H9 (cell line): ENCODE results near the gene LDB3. TPM values are rescaled to one million over a fixed set of nuclear protein-coding genes. Genes with fewer than 3 reads are reported as not detected.

Source experiments
- DNase-seq: peaks from one replicate; pipeline ENCODE4 v3.0.0-alpha.2; 2017
- H2AFZ ChIP-seq: one replicate; pipeline ENCODE4 v1.6.1; 2013; ENCODE audit warnings: mild to moderate bottlenecking, low read length, control low read depth, moderate library complexity
- H2AK5ac ChIP-seq: 2 replicates; pipeline ENCODE4 v1.6.1; 2013; ENCODE audit warnings: low read length, control low read depth, mixed read lengths; ENCODE audit not compliant: insufficient read length
- H2BK120ac ChIP-seq: one replicate; pipeline ENCODE4 v1.6.1; 2013; ENCODE audit warnings: low read depth, mild to moderate bottlenecking, low read length, control low read depth, inconsistent platforms; ENCODE audit not compliant: poor library complexity, severe bottlenecking
- H2BK12ac ChIP-seq: 2 replicates; pipeline ENCODE4 v1.6.1; 2013; ENCODE audit warnings: low read length, control low read depth, mixed read lengths, low read depth; ENCODE audit not compliant: insufficient read length
- H2BK15ac ChIP-seq: 2 replicates; pipeline ENCODE4 v1.6.1; 2013; ENCODE audit warnings: low read depth, low read length, control low read depth
- H2BK20ac ChIP-seq: one replicate; pipeline ENCODE4 v1.6.1; 2013; ENCODE audit warnings: low read depth, mild to moderate bottlenecking, low read length, control low read depth, inconsistent platforms; ENCODE audit not compliant: poor library complexity, severe bottlenecking
- H2BK5ac ChIP-seq: 2 replicates; pipeline ENCODE4 v1.6.1; 2013; ENCODE audit warnings: low read length, control low read depth, mixed read lengths; ENCODE audit not compliant: insufficient read length
- H3K14ac ChIP-seq: 2 replicates; pipeline ENCODE4 v1.6.1; 2013; ENCODE audit warnings: low read length, control low read depth; ENCODE audit not compliant: insufficient read depth
- H3K18ac ChIP-seq: 2 replicates; pipeline ENCODE4 v1.6.1; 2013; ENCODE audit warnings: low read depth, mild to moderate bottlenecking, mixed read lengths, low read length, control low read depth; ENCODE audit not compliant: insufficient read length
- H3K23ac ChIP-seq: 2 replicates; pipeline ENCODE4 v1.6.1; 2013; ENCODE audit warnings: low read length, control low read depth, mixed read lengths, low read depth; ENCODE audit not compliant: insufficient read length
- H3K23me2 ChIP-seq: 2 replicates; pipeline ENCODE4 v1.6.1; 2013; ENCODE audit warnings: low read depth, mild to moderate bottlenecking, mixed read lengths, low read length, control low read depth; ENCODE audit not compliant: insufficient read length, poor library complexity, severe bottlenecking
- H3K27ac ChIP-seq: 2 replicates; pipeline ENCODE4 v1.5.1; 2013; ENCODE audit warnings: low read length, control low read depth, mixed read lengths, low read depth; ENCODE audit not compliant: insufficient read length
- H3K27me3 ChIP-seq: 2 replicates; pipeline ENCODE4 v1.6.1; 2013; ENCODE audit warnings: low read length, control low read depth, inconsistent platforms; ENCODE audit not compliant: insufficient read depth
- H3K4ac ChIP-seq: 2 replicates; pipeline ENCODE4 v1.6.1; 2013; ENCODE audit warnings: low read depth, mild to moderate bottlenecking, control low read depth, inconsistent platforms, low read length, moderate library complexity
- H3K4me1 ChIP-seq: 2 replicates; pipeline ENCODE4 v1.6.1; 2013; ENCODE audit warnings: low read length, control low read depth, inconsistent platforms; ENCODE audit not compliant: insufficient read depth
- H3K4me2 ChIP-seq: 2 replicates; pipeline ENCODE4 v1.6.1; 2013; ENCODE audit warnings: low read length, control low read depth, mixed read lengths; ENCODE audit not compliant: insufficient read length, insufficient read depth
- H3K56ac ChIP-seq: 2 replicates; pipeline ENCODE4 v1.6.1; 2013; ENCODE audit warnings: low read depth, mild to moderate bottlenecking, mixed read lengths, low read length, control low read depth; ENCODE audit not compliant: insufficient read length
- H3K79me1 ChIP-seq: 2 replicates; pipeline ENCODE4 v1.6.1; 2013; ENCODE audit warnings: low read depth, mild to moderate bottlenecking, moderate library complexity, low read length, control low read depth, inconsistent platforms; ENCODE audit not compliant: insufficient read depth, poor library complexity, severe bottlenecking
- H3K79me2 ChIP-seq: 2 replicates; pipeline ENCODE4 v1.6.1; 2013; ENCODE audit warnings: low read length, control low read depth, inconsistent platforms; ENCODE audit not compliant: insufficient read depth
- H3K9ac ChIP-seq: 2 replicates; pipeline ENCODE4 v1.6.1; 2013; ENCODE audit warnings: low read length, control low read depth, mixed read lengths; ENCODE audit not compliant: insufficient read length; ENCODE audit errors: extremely low read depth
- H3K9me3 ChIP-seq: one replicate; pipeline ENCODE4 v1.6.1; 2013; ENCODE audit warnings: low read depth, low read length, inconsistent platforms; ENCODE audit not compliant: control insufficient read depth
- H3T11ph ChIP-seq: one replicate; pipeline ENCODE4 v1.6.1; 2013; ENCODE audit warnings: mild to moderate bottlenecking, low read length, control low read depth, inconsistent platforms
- H4K20me1 ChIP-seq: one replicate; pipeline ENCODE4 v1.6.1; 2013; ENCODE audit not compliant: control insufficient read depth, insufficient read length, insufficient read depth
- H4K5ac ChIP-seq: 2 replicates; pipeline ENCODE4 v1.6.1; 2013; ENCODE audit warnings: low read depth, mild to moderate bottlenecking, mixed read lengths, low read length, control low read depth; ENCODE audit not compliant: insufficient read length
- H4K8ac ChIP-seq: replicated peaks from 2 replicates; pipeline ENCODE4 v1.6.1; 2013; ENCODE audit warnings: low read length, control low read depth, mixed read lengths, low read depth; ENCODE audit not compliant: insufficient read length
- H4K91ac ChIP-seq: 2 replicates; pipeline ENCODE4 v1.6.1; 2013; ENCODE audit warnings: low read depth, mild to moderate bottlenecking, moderate library complexity, mixed read lengths, low read length, control low read depth; ENCODE audit not compliant: insufficient read length
- H3K27ac Mint-ChIP-seq, 3 experiments: 2 replicates in 2 of 3; 3 replicates in 1 of 3; pipeline ENCODE4 v1.8.0; 2020 to 2021; ENCODE audit warnings: mixed read lengths in 3 of 3, mild to moderate bottlenecking in 1 of 3, moderate library complexity in 1 of 3
- H3K27me3 Mint-ChIP-seq: 2 replicates; pipeline ENCODE4 v1.8.0; 2021; ENCODE audit warnings: low read depth, mild to moderate bottlenecking, moderate library complexity, mixed read lengths
- H3K36me3 Mint-ChIP-seq, 3 experiments: 2 replicates in 2 of 3; 3 replicates in 1 of 3; pipeline ENCODE4 v1.8.0; 2020 to 2021; ENCODE audit warnings: low read depth in 3 of 3, mixed read lengths in 3 of 3; ENCODE audit not compliant: insufficient read depth in 1 of 3
- H3K4me1 Mint-ChIP-seq, 2 experiments: 2 replicates each; pipeline ENCODE4 v1.8.0; 2020; ENCODE audit warnings: mixed read lengths in 2 of 2
- H3K4me3 Mint-ChIP-seq, 2 experiments: 2 replicates in 1 of 2; 3 replicates in 1 of 2; pipeline ENCODE4 v1.8.0; 2020 to 2021; ENCODE audit warnings: mild to moderate bottlenecking in 2 of 2, mixed read lengths in 2 of 2, moderate library complexity in 1 of 2
- H3K9me3 Mint-ChIP-seq, 2 experiments: 2 replicates in 1 of 2; 3 replicates in 1 of 2; pipeline ENCODE4 v1.8.0; 2020; ENCODE audit warnings: mild to moderate bottlenecking in 2 of 2, mixed read lengths in 2 of 2, moderate library complexity in 1 of 2
- CTCF ChIP-seq: fragments of 200-600 bp; sonication (generic); conservative IDR thresholded peaks from 3 replicates; pipeline ENCODE4 v1.8.0; 2021; ENCODE audit warnings: antibody characterized with exemption, mild to moderate bottlenecking
- WGBS: extraction: QIAGEN DNeasy Blood & Tissue Kit; methylation state at CpG from one replicate; pipeline ENCODE4 v1.1.7; 2013; ENCODE audit warnings: missing lambda C conversion rate, low lambda C conversion rate, mixed read lengths; ENCODE audit not compliant: insufficient read length; ENCODE audit errors: extremely low coverage; 5-methylcytosine and 5-hydroxymethylcytosine counted together
- total RNA-seq: library from RNA; stranded (reverse); gene quantifications from 2 replicates; pipeline ENCODE4 v1.2.1, GENCODE V29; 2021

LDB3 gene
- total RNA-seq, 1 experiment from 2014 or later: 0.17 TPM

- Histone ChIP-seq H3K79me1 (no peaks in the 10 kb centered on the region), H3K4me2 (no peak overlapping the region), H3K23me2 (no peaks in the 10 kb centered on the region), H3K9ac (no peak overlapping the region), H4K5ac (no peak overlapping the region), H3K9me3 (no peaks in the 10 kb centered on the region), H2BK20ac (no peak overlapping the region), H2BK12ac (no peak overlapping the region), H3K23ac (no peak overlapping the region), H3K79me2 (no peaks in the 10 kb centered on the region), H2AFZ (no peak overlapping the region), H4K91ac (no peak overlapping the region), H3K4me1 (no peaks in the 10 kb centered on the region), H3K27ac (no peak overlapping the region), H3K14ac (no peak overlapping the region; the same call in 1 of the 2 replicates), H3T11ph (no peak overlapping the region), H2BK120ac (no peak overlapping the region), H3K27me3 (no peaks in the 10 kb centered on the region), H4K20me1 (no peaks in the 10 kb centered on the region), H3K4ac (no peak overlapping the region), H2BK5ac (no peak overlapping the region), H3K18ac (no peak overlapping the region), H4K8ac (no peak overlapping the region), H2AK5ac (no peak overlapping the region), H3K56ac (no peak overlapping the region), H2BK15ac (no peak overlapping the region)
- no peak for DNase-seq
- no peak overlapping the region; a peak in 1 of 7 replicates for H3K27ac Mint-ChIP-seq
- H3K4me1 Mint-ChIP-seq: peaks cover 4 to 10% of the 10 kb centered on the region in 2 experiments; a peak in 2 of 4 replicates
- H3K36me3 Mint-ChIP-seq: no peaks in the 10 kb centered on the region
- no peaks in the 10 kb centered on the region for H3K9me3 Mint-ChIP-seq
- no peak for TF ChIP-seq CTCF
- no CpG with 5 or more reads among the region's 19 CpGs for whole genome bisulfite sequencing
- H3K4me3 Mint-ChIP-seq: no peak overlapping the region
- no peaks in the 10 kb centered on the region; the same call in 1 of the 2 replicates for H3K27me3 Mint-ChIP-seq
Measured at GRCh38 chr10:86659161-86659691, 9.1 kb upstream of the LDB3 start.
